GM19351 (cell line): Measurements from ENCODE around the gene TIMM8B.
"Not testable (repeated sequence)": the region's sequence is repeated elsewhere in the genome, so short reads cannot be mapped to it uniquely, and the experiment has no call there.

Source experiments
- ATAC-seq: cut with Tn5 transposase; IDR thresholded peaks from one replicate; pipeline ENCODE4 v1.9.1; 2021; ENCODE audit warnings: mild to moderate bottlenecking, moderate library complexity; ENCODE audit not compliant: unreplicated experiment

Gene TIMM8B

DNA sequence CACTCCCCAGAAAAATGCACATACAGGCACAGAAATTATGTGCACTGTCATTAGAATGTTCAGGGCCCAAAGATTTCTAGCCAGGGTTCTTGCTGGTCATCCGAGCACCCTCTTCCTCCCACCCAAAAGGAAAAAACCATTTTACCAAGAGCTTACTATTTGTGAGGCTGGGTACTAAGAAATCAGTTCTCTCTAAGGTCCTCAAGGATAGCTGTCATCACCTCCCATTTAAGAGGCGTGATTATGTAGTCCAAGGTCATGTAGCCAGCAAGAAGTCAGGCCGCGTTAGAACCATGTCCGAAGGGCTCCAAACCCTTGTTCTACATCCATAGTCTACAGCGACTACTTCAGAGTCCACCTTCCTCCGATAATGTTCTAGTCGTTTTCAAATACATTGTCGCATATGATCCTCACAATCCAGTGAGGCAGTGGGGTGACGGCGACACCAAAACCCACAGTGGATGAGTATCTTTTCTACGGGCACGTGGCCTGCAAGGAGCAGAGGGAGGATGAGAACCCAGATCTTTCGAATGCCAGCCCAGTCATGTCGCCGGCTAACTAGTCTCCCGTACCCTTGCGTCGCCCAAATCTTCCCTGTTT lies 634 bp downstream of the TIMM8B start:
- ATAC-seq: peak; percentile 40

DNA sequence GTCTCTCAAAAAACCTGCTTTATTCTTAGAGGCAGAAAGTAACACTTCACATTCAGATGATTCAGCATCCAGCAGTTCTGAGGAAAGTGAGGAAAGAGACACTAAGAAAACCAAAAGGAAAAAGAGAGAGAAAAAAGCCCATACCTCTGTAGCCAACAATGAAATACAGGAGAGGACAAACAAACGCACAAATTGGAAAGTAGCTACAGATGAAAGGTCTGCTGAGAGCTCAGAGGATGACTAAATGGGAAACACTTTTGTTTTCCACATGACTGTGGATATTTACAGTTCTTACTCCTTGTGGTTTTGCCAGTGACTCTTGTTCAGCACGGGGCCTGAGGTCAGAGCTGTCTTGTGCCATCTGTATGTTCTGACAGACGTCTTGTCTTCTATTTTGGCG lies 3.8 kb downstream of the TIMM8B start:
- ATAC-seq: no peak

DNA sequence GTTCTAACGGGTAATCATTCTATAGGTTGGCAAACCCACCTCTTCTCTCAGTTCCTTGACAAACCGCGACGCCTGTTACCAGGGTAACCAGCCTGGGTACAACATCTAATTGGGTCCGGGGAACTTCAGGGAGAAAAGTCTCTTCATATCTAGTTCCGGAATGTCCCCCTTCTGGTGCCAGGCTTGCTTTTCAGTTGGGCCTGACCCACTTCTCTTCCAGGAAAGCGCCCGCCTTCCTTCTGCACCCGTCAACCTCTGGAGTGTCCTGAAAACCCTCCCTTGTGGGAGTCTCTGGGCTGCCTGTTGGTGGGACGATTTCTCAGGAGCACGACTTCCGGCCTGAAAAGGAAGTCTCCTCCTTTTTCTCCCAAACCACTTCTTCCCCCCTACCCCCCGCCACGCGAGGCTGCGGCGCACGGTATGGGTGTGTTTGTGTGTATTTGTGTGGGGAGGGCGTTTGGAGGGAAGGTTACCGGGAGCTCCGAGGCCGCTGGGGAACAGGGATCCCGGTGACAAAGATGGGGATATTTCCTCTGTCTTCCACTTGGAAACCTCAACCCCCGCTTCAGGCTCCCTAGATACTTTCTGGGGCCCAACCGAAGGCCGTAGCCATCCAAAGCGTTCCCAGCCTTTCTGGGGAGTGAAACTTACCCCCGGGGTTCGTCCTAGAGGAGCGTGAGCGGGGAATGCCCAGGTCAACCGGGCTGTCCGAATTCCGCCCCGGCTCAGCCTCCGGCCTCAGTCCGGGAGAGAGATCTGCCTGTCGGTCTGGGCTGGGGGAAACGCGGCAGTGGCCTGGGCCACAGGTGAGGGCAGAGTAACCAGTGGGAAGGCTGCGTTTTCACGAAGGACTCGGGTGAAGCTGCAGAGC lies 12.4 kb downstream of the TIMM8B start, which contains the start of the genes NKAPD1 and PIH1D2:
Gene NKAPD1 (plus strand): TSS at position 359 of the 871 bp plus-strand sequence. CDS start 1,276 bp downstream, outside the sequence.
Gene PIH1D2 (minus strand): TSS at position 77 of the 871 bp plus-strand sequence. CDS start 843 bp downstream, outside the sequence.
- peak; percentile 94 for ATAC-seq

DNA sequence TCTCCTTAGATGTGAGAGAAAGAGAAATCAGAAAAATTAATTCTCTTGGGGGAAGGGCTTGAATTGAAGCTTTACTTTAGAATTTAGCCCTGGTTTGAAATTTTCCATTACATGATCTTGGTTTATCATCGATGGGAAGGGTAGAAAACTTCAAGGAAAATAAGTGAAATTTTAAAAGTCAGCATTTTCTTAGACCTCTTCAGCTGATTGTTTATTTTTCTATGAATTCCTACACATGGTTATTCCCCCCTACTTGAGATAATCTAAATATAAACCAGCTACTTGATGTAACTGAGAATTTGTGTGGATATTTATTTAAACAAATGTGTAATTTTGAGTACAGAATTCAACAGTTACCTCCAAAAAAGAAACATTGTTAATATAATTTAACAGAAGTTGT lies 23.6 kb downstream of the TIMM8B start:
- ATAC-seq: no peak

DNA sequence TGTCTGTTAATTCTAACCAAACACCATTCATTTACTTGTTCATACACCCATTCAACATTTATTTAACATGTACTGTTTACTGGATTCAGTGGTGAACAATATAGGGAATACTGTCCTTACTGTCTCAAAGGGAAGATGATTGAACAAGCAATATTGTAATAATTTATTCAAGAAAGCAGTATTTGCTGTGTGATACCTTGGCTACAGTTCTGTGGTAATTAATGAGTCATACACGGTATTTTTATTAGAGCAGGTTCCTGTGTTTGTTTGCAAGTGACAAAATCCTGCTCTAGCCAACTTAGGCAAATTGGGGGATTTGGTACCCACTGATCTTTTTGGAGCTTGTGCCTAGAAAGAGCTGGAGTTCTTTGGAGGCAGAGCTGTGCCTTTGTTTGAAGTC lies 28.5 kb downstream of the TIMM8B start:
- ATAC-seq: no peak

DNA sequence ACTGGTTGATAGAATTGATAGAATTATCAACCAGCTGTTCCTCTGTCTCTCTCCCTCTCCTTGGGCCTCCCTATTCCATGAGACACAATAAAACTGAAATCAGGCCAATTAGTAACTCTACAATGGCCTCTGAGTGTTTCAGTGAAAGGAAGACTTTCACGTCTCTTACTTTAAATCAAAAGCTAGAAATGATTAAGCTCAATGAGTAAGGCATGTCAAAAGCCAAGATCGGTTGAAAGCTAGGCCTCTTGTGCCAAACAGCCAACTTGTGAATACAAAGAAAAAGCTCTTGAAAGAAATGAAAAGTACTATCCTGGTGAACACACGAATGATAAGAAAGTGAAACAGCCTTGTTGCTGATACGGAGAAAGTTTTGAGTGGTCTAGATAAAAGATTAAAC lies 29.4 kb downstream of the TIMM8B start:
- no peak for ATAC-seq

DNA sequence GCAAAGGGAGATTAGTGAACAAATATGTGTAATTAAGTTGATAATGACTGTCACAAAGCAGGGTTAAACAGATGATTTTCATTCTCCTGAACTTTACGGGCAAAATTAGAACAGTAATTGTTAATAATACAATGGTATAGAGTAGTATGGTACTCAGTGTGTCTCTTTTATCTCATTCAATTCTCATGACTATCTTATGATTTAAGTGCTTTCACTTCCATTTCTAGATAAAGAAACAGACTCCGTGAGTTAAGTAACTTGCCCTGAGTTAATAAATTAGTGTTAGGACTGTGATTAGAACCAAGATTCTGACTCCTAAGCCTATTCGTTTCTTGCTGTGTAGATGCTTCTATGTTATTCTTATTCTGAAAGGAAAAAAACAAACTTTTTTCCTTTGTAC lies 34.8 kb downstream of the TIMM8B start:
- no peak for ATAC-seq

DNA sequence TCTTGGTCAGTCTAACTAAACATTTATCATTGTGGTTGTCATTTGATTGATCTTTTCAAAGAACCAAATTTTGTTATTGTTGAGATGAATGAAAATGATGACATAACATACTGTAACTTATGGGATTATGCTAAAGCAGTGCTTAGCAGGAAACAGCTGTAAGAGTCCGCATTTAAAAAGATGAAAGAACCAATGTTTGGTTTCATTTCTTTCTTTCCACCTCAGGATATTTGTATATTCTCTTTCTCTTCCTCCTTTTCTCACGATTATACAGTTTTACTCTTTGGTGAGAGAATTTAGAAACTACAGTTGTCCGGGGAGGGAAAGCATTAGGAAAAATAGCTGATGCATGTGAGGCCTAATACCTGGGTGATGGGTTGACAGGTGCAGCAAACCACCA lies 35.8 kb downstream of the TIMM8B start:
- peak; percentile 88 for ATAC-seq

DNA sequence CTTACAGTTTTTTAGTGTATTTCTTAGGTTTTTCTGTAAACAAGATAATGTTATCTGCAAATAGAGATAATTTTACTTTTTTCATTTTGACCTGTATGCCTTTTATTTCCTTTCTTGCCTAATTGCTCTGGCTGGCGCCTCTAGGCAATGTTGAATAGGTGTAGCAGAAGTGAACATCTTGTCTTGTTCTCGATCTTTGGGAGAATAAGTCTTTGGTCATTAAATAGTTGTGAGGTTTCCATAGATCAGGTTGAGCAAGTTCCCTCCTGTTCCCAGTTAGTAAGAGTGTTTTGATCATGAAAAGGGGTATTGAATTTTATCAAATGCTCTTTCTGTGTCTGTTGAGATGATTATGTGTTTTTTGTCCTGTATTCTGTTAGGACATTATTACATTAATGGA lies 36.8 kb downstream of the TIMM8B start:
- ATAC-seq: no peak

DNA sequence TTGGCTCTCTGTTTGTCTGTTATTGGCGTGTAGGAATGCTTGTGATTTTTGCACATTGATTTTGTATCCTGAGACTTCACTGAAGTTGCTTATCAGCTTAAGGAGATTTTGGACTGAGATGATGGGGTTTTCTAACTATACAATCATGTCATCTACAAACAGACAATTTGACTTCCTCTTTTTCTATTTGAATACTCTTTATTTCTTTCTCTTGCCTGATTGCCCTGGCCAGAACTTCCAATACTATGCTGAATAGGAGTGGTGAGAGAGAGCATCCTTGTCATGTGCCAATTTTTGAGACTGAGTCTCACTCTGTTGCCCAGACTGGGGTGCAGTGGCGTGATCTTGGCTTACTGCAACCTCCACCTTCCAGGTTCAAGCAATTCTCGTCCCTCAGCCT lies 38.3 kb downstream of the TIMM8B start:
- not testable (repeated sequence) for ATAC-seq

DNA sequence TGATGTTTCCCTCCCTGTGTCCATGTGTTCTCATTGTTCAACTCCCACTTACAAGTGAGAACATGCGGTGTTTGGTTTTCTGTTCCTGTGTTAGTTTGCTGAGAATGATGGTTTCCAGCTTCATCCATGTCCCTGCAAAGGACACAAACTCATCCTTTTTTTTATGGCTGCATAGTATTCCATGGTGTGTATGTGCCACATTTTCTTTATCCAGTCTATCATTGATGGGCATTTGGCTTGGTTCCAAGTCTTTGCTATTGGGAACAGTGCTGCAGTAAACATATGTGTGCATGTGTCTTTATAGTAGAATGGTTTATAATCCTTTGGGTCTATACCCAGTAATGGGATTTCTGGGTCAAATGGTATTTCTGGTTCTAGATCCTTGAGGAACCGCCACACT lies 39.9 kb downstream of the TIMM8B start:
- ATAC-seq: not testable (repeated sequence)

DNA sequence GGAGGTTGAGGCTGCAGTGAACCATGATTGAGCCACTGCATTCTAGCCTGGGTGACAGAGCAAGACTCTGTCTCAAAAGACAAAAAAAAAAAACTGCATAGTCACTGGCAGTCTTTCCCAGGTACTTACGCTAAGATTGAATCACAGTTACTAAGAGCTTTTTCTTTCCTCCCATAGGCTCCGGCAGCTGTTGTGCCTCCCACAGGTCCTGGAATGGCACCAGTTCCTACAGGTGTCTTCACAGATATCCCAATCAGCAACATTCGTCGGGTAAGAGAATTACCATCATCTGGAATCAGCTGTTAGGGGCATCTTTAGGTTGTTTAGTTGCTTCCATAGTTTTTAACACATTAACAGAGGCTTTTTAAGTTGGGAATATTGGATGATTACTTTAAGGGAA lies 41.6 kb downstream of the TIMM8B start:
- ATAC-seq: no peak

DNA sequence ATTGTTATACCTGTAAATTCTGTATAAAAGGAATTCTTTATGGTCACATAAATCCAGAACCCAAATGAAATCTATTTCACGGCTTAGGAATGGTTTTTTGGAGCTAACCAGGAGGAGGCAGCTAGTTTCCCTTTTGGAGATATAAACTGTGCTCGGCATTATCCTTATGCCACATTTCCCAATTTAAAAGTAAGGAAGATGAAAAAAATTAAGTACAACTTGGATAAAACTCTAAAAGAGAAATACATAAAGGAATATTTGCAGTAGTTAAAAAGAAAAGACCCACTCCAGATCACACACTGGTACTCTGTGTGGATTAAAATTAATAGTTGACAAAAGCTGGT lies 43.6 kb downstream of the TIMM8B start:
- no peak for ATAC-seq

DNA sequence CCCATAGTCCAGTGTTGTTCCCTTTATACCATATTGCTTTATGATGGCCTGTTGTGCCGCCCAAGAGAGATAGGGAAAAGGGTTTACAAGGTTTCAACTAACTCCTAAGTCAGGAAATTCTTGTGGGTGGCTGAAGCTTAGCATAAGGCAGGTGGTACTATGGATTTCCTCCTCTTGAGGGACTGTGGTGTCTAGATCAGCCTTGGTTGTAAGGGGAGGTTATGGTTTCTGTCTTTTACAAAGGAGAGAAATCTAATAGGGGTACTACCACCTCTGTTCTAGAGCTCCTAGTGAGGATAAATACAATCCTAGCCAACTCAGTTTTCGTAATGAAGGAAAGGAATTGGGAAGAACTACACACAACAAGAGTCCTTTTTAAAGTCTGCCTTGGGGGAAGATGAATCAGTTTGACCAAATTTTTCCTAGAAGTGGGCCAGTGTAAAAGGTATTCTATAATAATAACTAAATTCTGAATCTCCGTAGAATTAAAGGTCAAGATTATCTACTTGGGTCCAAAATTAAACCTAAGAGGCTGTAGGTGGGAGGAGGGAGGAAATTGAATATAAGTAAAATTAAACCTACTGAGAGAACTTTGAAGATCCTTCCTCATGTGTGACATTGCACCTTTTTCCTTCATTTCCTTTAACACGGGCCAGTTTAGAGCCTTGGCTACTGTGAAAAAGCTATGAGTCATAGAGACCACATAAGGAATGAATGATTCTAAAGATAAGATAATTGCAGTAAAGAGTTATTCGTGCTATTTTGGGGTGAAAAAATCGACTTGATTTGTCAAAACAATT lies 44.2 kb downstream of the TIMM8B start:
- no peak for ATAC-seq

DNA sequence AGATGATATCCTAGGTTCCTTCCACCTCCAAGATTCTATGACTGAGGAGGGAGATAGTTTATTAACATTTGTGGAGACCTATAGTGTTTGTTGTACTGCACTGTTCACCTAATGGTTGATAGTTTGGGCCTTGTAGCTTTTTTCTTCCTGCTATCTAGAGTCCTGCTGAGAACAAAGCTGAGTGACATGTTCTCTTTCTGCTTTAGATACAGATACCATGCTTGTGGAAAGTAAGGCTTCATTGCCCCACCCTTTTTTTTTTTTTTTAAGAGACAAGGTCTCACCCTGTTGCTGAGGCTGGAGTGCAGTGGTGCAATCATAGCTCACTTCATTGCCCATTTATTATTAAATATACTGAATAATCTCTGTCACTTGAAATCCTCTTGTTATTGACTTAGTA lies 49.0 kb downstream of the TIMM8B start:
- ATAC-seq: no peak
